ENCODE data around the gene TNFRSF18. TPM values are rescaled to one million over a fixed set of nuclear protein-coding genes. Genes with fewer than 3 reads are reported as not detected.
A peak's percentile ranks its signal among the peaks of the same experiment; 100 is the strongest.

TNFRSF18 gene
- total and polyA plus RNA-seq, 2 donors (not counting 3 experiments of a cell fraction or from before 2014, with no cell fraction given), result not detected

GRCh38 chr1:1216770-1217620, 10.6 kb upstream of the TNFRSF18 start:
- Histone ChIP-seq H3K4me3 (replicated peaks in 1 of 3; ENCODE audit: insufficient read depth in 1 of 3, low read depth in 1 of 3, low read length in 3 of 3) (no peak overlapping the region), H2AFZ (ENCODE audit: low read depth, low read length) (no peak overlapping the region), H3K9me3 (replicated peaks; ENCODE audit: control insufficient read depth, insufficient read depth, low read length) (no peaks in the 10 kb centered on the region), H3K4me2 (ENCODE audit: insufficient read depth, low read length) (no peak overlapping the region), H3K36me3 (ENCODE audit: control insufficient read depth in 2 of 2, extremely low read depth in 1 of 2, insufficient read depth in 2 of 2, low read length in 2 of 2) (peaks cover 2 to 20% of the 10 kb centered on the region in 2 experiments), H3K27me3 (ENCODE audit: control insufficient read depth in 2 of 2, insufficient read depth in 2 of 2, low read length in 2 of 2) (no peaks in the 10 kb centered on the region), H3K9ac (replicated peaks; ENCODE audit: extremely low read depth, insufficient read depth, low read length) (no peak overlapping the region), H3K79me2 (ENCODE audit: control insufficient read depth, insufficient read depth, low read length) (no peaks in the 10 kb centered on the region), H3K4me1 (ENCODE audit: control insufficient read depth, extremely low read depth, insufficient read depth, low read length) (no peaks in the 10 kb centered on the region), H3K9me1 (replicated peaks; ENCODE audit: control insufficient read depth, extremely low read depth, insufficient read depth, low read length) (no peaks in the 10 kb centered on the region), H3K27ac (ENCODE audit: insufficient read depth, low read depth, low read length) (no peak overlapping the region), H4K20me1 (replicated peaks; ENCODE audit: control insufficient read depth, extremely low read depth, insufficient read depth, low read length) (no peaks in the 10 kb centered on the region)
- TF ChIP-seq MYC (IDR thresholded peaks at IDR 0.05; ENCODE audit: low read depth, low read length), result no peak
- no peak for TF ChIP-seq GATA2 (IDR thresholded peaks at IDR 0.05; ENCODE audit: insufficient read depth, insufficient read length, low read depth, low read length)
- no peak for TF ChIP-seq MAX (IDR thresholded peaks at IDR 0.05; ENCODE audit: insufficient read depth, insufficient read length)
- TF ChIP-seq CTCF (IDR thresholded peaks at IDR 0.05; ENCODE audit: extremely low read depth in 1 of 2, insufficient read depth in 1 of 2, low read depth in 1 of 2, low read length in 2 of 2), result no peak
- TF ChIP-seq JUN (IDR thresholded peaks at IDR 0.05; ENCODE audit: borderline replicate concordance, insufficient read depth, insufficient read length, low read depth), result no peak
- TF ChIP-seq FOS (IDR thresholded peaks at IDR 0.05; ENCODE audit: borderline replicate concordance, insufficient read depth, low read length), result no peak
- TF ChIP-seq POLR2AphosphoS5 (IDR thresholded peaks at IDR 0.05; ENCODE audit: insufficient read depth, low read depth, low read length), result no peak
- TF ChIP-seq EZH2 (IDR thresholded peaks at IDR 0.05; ENCODE audit: borderline replicate concordance, low read depth, low read length, severe bottlenecking), result no peak
- TF ChIP-seq POLR2A (IDR thresholded peaks at IDR 0.05; ENCODE audit: low read depth, low read length), result no peak
- CTCF ChIA-PET, result interaction anchor here (2.1 kb wide), 1 partner anchor 94 kb away, joined by 6 read pairs; no protein-coding TSS in a partner anchor
- FAIRE-seq (no peak), DNase-seq (ENCODE audit: low read depth, low spot score) (no peak)
- intact Hi-C loops (cut with micrococcal nuclease), result no loop called here
- dilution Hi-C loops (cut with MboI; ENCODE audit: extremely low pct_ligation_motif_present, low sequenced_read_pairs), result no loop called here
- POLR2A ChIA-PET, result no interaction called here
- TSS peak; percentile 87 for BruUV-seq (replicated peaks)

Measured in endothelial cell of umbilical vein (primary cell).